ENCODE results near the gene CTBP2. TPM values are rescaled to one million over a fixed set of nuclear protein-coding genes. Genes with fewer than 3 reads are reported as not detected.

The CTBP2 gene
- total and polyA plus RNA-seq, 10 of the 15 experiments (the other 5 are each of a cell fraction or from before 2014, with no cell fraction given), result 0.02 to 0.72 (median 0.06) TPM; not detected in 2

GRCh38 chr10:125104559-125104958 is 55.8 kb downstream of the CTBP2 start (continued):
- TF ChIP-seq, protein P1, sequence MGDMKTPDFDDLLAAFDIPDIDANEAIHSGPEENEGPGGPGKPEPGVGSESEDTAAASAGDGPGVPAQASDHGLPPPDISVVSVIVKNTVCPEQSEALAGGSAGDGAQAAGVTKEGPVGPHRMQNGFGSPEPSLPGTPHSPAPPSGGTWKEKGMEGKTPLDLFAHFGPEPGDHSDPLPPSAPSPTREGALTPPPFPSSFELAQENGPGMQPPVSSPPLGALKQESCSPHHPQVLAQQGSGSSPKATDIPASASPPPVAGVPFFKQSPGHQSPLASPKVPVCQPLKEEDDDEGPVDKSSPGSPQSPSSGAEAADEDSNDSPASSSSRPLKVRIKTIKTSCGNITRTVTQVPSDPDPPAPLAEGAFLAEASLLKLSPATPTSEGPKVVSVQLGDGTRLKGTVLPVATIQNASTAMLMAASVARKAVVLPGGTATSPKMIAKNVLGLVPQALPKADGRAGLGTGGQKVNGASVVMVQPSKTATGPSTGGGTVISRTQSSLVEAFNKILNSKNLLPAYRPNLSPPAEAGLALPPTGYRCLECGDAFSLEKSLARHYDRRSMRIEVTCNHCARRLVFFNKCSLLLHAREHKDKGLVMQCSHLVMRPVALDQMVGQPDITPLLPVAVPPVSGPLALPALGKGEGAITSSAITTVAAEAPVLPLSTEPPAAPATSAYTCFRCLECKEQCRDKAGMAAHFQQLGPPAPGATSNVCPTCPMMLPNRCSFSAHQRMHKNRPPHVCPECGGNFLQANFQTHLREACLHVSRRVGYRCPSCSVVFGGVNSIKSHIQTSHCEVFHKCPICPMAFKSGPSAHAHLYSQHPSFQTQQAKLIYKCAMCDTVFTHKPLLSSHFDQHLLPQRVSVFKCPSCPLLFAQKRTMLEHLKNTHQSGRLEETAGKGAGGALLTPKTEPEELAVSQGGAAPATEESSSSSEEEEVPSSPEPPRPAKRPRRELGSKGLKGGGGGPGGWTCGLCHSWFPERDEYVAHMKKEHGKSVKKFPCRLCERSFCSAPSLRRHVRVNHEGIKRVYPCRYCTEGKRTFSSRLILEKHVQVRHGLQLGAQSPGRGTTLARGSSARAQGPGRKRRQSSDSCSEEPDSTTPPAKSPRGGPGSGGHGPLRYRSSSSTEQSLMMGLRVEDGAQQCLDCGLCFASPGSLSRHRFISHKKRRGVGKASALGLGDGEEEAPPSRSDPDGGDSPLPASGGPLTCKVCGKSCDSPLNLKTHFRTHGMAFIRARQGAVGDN (IDR thresholded peaks at IDR 0.05), result no peak
- TF ChIP-seq EGR1 (IDR thresholded peaks at IDR 0.05; ENCODE audit: borderline replicate concordance in 1 of 2, low read depth in 2 of 2, low read length in 2 of 2) (no peak), HDAC6 (IDR thresholded peaks at IDR 0.05; ENCODE audit: unreplicated experiment) (no peak), SIX5 (IDR thresholded peaks at IDR 0.05; ENCODE audit: low read depth, low read length, severe bottlenecking) (no peak), JUND (IDR thresholded peaks at IDR 0.05; ENCODE audit: low read depth, low read length) (no peak), PML (IDR thresholded peaks at IDR 0.05; ENCODE audit: low read length) (no peak)
- TF ChIP-seq, protein P2, sequence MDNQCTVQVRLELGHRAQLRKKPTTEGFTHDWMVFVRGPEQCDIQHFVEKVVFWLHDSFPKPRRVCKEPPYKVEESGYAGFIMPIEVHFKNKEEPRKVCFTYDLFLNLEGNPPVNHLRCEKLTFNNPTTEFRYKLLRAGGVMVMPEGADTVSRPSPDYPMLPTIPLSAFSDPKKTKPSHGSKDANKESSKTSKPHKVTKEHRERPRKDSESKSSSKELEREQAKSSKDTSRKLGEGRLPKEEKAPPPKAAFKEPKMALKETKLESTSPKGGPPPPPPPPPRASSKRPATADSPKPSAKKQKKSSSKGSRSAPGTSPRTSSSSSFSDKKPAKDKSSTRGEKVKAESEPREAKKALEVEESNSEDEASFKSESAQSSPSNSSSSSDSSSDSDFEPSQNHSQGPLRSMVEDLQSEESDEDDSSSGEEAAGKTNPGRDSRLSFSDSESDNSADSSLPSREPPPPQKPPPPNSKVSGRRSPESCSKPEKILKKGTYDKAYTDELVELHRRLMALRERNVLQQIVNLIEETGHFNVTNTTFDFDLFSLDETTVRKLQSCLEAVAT (IDR thresholded peaks at IDR 0.05), result no peak

- peaks cover 7% of the 10 kb centered on the region; the same call in 1 of the 2 replicates for H4K20me1 ChIP-seq (ENCODE audit: control insufficient read depth, insufficient read depth)
- no peaks in the 10 kb centered on the region for H3K36me3 ChIP-seq (ENCODE audit: control insufficient read depth in 2 of 2, insufficient read depth in 2 of 2, low read length in 1 of 2)
- WGBS (ENCODE audit: insufficient coverage, insufficient replicate concordance, low lambda C conversion rate, missing lambda C conversion rate), result 43% methylated on average over 17 of the region's 17 CpGs
- no peak overlapping the region for H3K9ac ChIP-seq (ENCODE audit: control insufficient read depth, insufficient read depth, low read length)
- intact Hi-C loops (cut with micrococcal nuclease; ENCODE audit: unreplicated experiment), result no loop called here
- H3K27ac ChIP-seq (ENCODE audit: control insufficient read depth, insufficient read depth), result no peak overlapping the region
- DNase-seq (ENCODE audit: low read depth, low spot score) (no peak), FAIRE-seq (no peak), ATAC-seq (no peak)
- TF ChIP-seq SUPT20H (IDR thresholded peaks at IDR 0.05; ENCODE audit: borderline replicate concordance, control insufficient read depth, low read depth, low read length) (no peak), RB1 (IDR thresholded peaks at IDR 0.05; ENCODE audit: borderline replicate concordance) (no peak), NFYB (IDR thresholded peaks at IDR 0.05; ENCODE audit: insufficient read depth, low read depth, low read length) (no peak)
- TF ChIP-seq, protein P3, sequence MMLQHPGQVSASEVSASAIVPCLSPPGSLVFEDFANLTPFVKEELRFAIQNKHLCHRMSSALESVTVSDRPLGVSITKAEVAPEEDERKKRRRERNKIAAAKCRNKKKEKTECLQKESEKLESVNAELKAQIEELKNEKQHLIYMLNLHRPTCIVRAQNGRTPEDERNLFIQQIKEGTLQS (IDR thresholded peaks at IDR 0.05; ENCODE audit: borderline replicate concordance, extremely low read depth, low read depth, low read length), result no peak
- no peak overlapping the region for H3K4me3 ChIP-seq
- H3K4me2 ChIP-seq (ENCODE audit: control insufficient read depth, insufficient read depth), result no peak overlapping the region
- SMC1A ChIA-PET (ENCODE audit: uncharacterized antibody, unreplicated experiment), result no interaction called here
- in situ Hi-C loops (cut with MboI), result no loop called here
- no peaks in the 10 kb centered on the region for H3K79me2 ChIP-seq (ENCODE audit: control insufficient read depth, insufficient read depth, low read length)
- H3K4me1 ChIP-seq (ENCODE audit: control insufficient read depth, insufficient read depth, low read length), result no peaks in the 10 kb centered on the region
- BruUV-seq (replicated peaks), result no TSS peak
- H3K9me3 ChIP-seq (replicated peaks; ENCODE audit: control insufficient read depth, insufficient read depth, low read length), result peaks cover 2% of the 10 kb centered on the region; the same call in 1 of the 3 replicates
- CTCF ChIA-PET, result no interaction called here
- RAD21 ChIA-PET (ENCODE audit: unreplicated experiment), result no interaction called here
- no peaks in the 10 kb centered on the region; a peak in 1 of 4 replicates for H3K27me3 ChIP-seq (replicated peaks in 1 of 2; ENCODE audit: control insufficient read depth in 2 of 2, insufficient read depth in 2 of 2, low read length in 1 of 2)
- H2AFZ ChIP-seq (ENCODE audit: control insufficient read depth, low read depth, low read length), result no peak overlapping the region
- POLR2A ChIA-PET, result no interaction called here
Measured at GRCh38 chr10:125103924-125104323, 56.4 kb downstream of the CTBP2 start.

Data from GM12878 (cell line).